LNCaP clone FGC (cell line): ENCODE data around the gene AXIN2.

Experiments
- DNase-seq: peaks from one replicate; pipeline ENCODE4 v3.0.0-alpha.2; 2011; ENCODE audit warnings: low read depth
- H3K4me3 ChIP-seq: 2 replicates; pipeline ENCODE4 v1.5.1; 2011; ENCODE audit warnings: mild to moderate bottlenecking, low read depth, low read length, control low read depth
- TF ChIP-seq, protein P1 (sequence below): IDR thresholded peaks from 2 replicates; pipeline ENCODE4 v1.5.1; 2012; ENCODE audit warnings: mild to moderate bottlenecking; ENCODE audit not compliant: control insufficient read depth, insufficient read depth; ENCODE audit errors: extremely low read depth

Gene AXIN2

GRCh38 chr17:65583921-65584603 is 22.6 kb upstream of the AXIN2 start:
- no peak overlapping the region for H3K4me3 ChIP-seq
- TF ChIP-seq, protein P1, sequence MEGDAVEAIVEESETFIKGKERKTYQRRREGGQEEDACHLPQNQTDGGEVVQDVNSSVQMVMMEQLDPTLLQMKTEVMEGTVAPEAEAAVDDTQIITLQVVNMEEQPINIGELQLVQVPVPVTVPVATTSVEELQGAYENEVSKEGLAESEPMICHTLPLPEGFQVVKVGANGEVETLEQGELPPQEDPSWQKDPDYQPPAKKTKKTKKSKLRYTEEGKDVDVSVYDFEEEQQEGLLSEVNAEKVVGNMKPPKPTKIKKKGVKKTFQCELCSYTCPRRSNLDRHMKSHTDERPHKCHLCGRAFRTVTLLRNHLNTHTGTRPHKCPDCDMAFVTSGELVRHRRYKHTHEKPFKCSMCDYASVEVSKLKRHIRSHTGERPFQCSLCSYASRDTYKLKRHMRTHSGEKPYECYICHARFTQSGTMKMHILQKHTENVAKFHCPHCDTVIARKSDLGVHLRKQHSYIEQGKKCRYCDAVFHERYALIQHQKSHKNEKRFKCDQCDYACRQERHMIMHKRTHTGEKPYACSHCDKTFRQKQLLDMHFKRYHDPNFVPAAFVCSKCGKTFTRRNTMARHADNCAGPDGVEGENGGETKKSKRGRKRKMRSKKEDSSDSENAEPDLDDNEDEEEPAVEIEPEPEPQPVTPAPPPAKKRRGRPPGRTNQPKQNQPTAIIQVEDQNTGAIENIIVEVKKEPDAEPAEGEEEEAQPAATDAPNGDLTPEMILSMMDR = no peak
- DNase-seq = no peak

DNA sequence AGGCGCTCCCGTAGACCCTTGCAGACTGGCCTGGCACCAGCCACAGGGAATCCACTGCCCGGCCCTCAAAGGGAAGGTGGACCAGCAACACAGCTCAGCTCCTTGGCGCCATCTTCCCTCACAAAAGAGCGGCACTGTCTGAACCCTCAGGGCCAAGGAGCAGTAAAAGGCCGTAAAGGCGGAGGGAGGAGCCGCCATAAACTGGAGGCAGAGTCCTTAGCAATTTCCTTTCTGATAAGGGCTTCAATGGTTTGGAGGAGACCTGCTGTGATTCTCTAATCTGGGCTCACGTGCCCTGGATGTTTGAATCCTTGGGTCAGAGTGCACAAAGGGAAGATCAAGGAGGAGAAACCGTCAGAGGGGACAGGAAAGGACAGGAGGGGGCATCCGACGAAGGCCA is 15.5 kb upstream of the AXIN2 start:
- H3K4me3 ChIP-seq = no peak overlapping the region
- TF ChIP-seq, protein P1 = no peak
- DNase-seq = no peak

DNA sequence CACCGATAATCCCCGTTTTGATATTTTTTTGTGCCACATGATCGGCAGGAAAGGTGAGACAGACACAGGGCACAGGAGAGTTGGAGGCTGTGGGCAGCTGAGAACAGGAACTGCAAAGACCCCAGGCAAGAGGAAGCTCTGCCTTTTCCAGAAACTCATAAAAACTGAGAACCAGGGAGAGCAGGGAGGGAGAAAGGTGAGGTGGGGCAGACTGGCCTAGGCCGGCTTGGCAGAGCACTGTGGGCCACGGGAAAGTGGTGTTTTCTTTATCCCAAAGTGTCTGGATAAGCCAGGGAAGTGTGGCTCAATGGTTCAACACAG is 11.8 kb upstream of the AXIN2 start:
- DNase-seq = no peak
- TF ChIP-seq, protein P1 = no peak
- no peak overlapping the region for H3K4me3 ChIP-seq

GRCh38 chr17:65572581-65573281 is 11.3 kb upstream of the AXIN2 start:
- no peak for DNase-seq
- TF ChIP-seq, protein P1 = no peak
- no peak overlapping the region for H3K4me3 ChIP-seq

- TF ChIP-seq, protein P1 = no peak
- no peak overlapping the region for H3K4me3 ChIP-seq
These were observed 10.7 kb upstream of the AXIN2 start for GRCh38 chr17:65572186-65572580.

DNA sequence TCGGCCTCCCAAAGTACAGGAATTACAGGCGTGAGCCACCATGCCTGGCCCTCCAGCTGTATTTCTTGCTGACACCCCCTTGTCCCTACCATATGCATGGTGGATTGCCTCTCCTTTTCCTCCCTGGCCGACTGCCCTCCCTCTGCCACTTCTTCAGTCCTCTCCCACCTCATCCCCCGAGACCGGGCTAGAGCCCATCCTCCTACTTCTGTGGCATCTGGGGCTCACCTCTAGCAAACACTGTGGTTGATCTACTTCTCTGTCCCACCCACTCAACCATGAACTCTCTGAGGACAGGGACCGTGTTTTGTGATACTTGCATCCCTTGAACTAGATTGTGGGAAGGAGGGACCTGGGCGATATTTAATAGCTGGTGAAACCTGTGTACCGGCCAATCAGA is 7.5 kb upstream of the AXIN2 start:
- DNase-seq = no peak
- H3K4me3 ChIP-seq = no peak overlapping the region
- TF ChIP-seq, protein P1 = no peak

More at GRCh38 chr17:65572186-65572580, 10.7 kb upstream of the AXIN2 start:
- no peak for DNase-seq

DNA sequence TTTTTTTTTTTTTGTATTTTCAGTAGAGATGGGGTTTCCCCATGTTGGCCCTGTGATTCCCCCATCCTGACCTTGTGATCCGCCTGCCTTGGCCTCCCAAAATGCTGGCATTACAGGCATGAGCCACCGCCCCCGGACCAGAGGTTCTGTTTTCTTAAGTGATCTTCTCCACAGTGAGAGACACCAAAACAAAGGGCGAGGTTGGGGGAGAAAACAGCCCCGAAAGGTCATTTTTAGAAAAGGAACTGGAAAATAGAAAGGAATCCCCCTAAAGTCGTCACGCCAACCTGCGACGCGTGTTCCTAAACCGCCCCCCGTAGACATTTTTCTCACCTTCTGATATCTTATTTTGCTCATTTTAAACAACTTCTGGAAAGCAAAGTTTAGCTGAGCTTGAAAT is 6.1 kb upstream of the AXIN2 start:
- DNase-seq = no peak
- no peak overlapping the region for H3K4me3 ChIP-seq
- TF ChIP-seq, protein P1 = no peak
